SK-N-SH (cell line): Measurements from ENCODE around the gene N4BP3.

Experiments
- CHD2 ChIP-seq: fragments of 150-350 bp; IDR thresholded peaks from 2 replicates; pipeline ENCODE4 v1.6.1; 2018; ENCODE audit warnings: low read length; ENCODE audit not compliant: partially characterized antibody
- SMC3 ChIP-seq: IDR thresholded peaks from 2 replicates; pipeline ENCODE4 v1.6.1; 2012; ENCODE audit warnings: low read depth, low read length, improper control_type of control experiment
- TCF12 ChIP-seq: IDR thresholded peaks from 2 replicates; pipeline ENCODE4 v1.4.0; 2012
- TF ChIP-seq, protein P1 (sequence below): fragments of 200-600 bp; sonication (generic); IDR thresholded peaks from 2 replicates; pipeline ENCODE4 v1.6.1; 2017; ENCODE audit warnings: antibody characterized with exemption, mild to moderate bottlenecking, moderate library complexity

DNA sequence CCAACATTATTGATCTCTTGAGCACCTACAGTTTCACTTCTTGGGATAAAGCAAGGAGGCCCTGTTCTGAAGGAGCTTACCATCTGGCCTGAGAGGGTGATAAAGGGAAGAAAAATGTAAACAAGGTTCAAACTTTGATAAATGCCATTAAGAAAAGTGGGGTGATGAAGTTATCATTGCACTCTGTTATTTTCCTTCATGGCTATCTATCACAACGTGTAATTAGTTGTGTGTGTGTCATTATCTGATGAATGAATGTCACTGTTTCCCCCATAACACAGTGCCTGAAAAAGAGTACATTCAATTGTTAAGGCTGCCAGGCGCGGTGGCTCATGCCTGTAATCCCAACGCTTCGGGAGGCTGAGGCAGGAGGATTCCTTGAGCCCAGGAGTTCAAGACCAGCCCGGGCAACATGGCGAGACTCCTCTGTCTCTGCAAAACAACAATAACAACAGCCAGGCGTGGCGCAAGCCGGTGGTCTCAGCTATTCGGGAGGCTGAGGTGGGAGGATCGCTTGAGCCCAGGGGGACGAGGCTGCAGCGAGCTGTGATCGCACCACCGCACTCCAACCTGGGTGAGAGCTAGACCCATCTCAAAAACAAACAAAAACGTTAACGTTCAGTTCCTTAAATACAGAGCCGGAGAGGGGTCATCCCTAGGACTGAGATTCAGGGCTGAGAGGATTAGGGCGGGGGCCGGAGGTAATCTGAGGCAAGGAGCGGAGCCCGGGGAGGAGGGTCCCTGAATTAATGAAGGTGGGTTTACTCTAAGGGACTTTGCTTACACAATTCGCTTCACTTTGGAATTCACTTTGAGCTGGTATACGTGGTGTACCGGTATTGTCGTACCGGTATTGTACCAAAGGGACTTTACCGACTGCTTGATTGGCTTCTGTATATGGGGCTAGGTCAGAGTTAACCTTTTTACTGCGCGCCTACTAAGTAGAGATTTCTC is 39.4 kb downstream of the N4BP3 start:
- TF ChIP-seq, protein P1, sequence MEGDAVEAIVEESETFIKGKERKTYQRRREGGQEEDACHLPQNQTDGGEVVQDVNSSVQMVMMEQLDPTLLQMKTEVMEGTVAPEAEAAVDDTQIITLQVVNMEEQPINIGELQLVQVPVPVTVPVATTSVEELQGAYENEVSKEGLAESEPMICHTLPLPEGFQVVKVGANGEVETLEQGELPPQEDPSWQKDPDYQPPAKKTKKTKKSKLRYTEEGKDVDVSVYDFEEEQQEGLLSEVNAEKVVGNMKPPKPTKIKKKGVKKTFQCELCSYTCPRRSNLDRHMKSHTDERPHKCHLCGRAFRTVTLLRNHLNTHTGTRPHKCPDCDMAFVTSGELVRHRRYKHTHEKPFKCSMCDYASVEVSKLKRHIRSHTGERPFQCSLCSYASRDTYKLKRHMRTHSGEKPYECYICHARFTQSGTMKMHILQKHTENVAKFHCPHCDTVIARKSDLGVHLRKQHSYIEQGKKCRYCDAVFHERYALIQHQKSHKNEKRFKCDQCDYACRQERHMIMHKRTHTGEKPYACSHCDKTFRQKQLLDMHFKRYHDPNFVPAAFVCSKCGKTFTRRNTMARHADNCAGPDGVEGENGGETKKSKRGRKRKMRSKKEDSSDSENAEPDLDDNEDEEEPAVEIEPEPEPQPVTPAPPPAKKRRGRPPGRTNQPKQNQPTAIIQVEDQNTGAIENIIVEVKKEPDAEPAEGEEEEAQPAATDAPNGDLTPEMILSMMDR = no peak
- TF ChIP-seq CHD2 (no peak), SMC3 (no peak), TCF12 (no peak)
